Neural cell (in vitro differentiated cells): ENCODE measurements around the gene SPEM1. TPM values are rescaled to one million over a fixed set of nuclear protein-coding genes. Genes with fewer than 3 reads are reported as not detected.

ENCODE experiments used
- H2AFZ ChIP-seq: fragments of 200-600, 300-800 bp; sonication (generic), shearing (Covaris generic); 2 replicates; pipeline ENCODE4 v1.6.0; 2014; ENCODE audit warnings: low read depth, mild to moderate bottlenecking, antibody characterized with exemption, low read length, moderate library complexity
- H3F3A ChIP-seq: fragments of 200-600 bp; shearing (Covaris generic); 2 replicates; pipeline ENCODE4 v1.6.1; 2016; ENCODE audit warnings: mild to moderate bottlenecking, moderate library complexity, mixed read lengths, antibody characterized with exemption, low read length; ENCODE audit not compliant: insufficient read depth, poor library complexity, severe bottlenecking
- H3K27ac ChIP-seq: fragments of 200-600, 300-800 bp; sonication (generic), shearing (Covaris generic); 2 replicates; pipeline ENCODE4 v1.5.1; 2014; ENCODE audit warnings: mild to moderate bottlenecking, low read length, moderate library complexity
- H3K27me3 ChIP-seq: fragments of 300-800, 200-600 bp; sonication (generic), shearing (Covaris generic); 2 replicates; pipeline ENCODE4 v1.6.0; 2014; ENCODE audit warnings: mild to moderate bottlenecking, low read depth, low read length, moderate library complexity; ENCODE audit not compliant: insufficient read depth
- H3K36me3 ChIP-seq: fragments of 300-800, 200-600 bp; sonication (generic), shearing (Covaris generic); 2 replicates; pipeline ENCODE4 v1.5.1; 2014; ENCODE audit warnings: mild to moderate bottlenecking, antibody characterized with exemption, low read length, moderate library complexity; ENCODE audit not compliant: insufficient read depth
- H3K4me2 ChIP-seq: fragments of 300-800, 200-600 bp; sonication (generic), shearing (Covaris generic); 2 replicates; pipeline ENCODE4 v1.6.0; 2014; ENCODE audit warnings: mild to moderate bottlenecking, low read length
- H3K4me3 ChIP-seq: fragments of 300-800, 200-600 bp; sonication (generic), shearing (Covaris generic); 2 replicates; pipeline ENCODE4 v1.5.1; 2014; ENCODE audit warnings: mild to moderate bottlenecking, low read length, moderate library complexity
- H3K79me2 ChIP-seq: fragments of 200-600 bp; shearing (Covaris generic); replicated peaks from 2 replicates; pipeline ENCODE4 v1.6.0; 2014; ENCODE audit warnings: mild to moderate bottlenecking, low read length, moderate library complexity; ENCODE audit not compliant: insufficient read depth
- H3K9ac ChIP-seq: fragments of 300-800, 200-600 bp; sonication (generic), shearing (Covaris generic); 2 replicates; pipeline ENCODE4 v1.6.1; 2016; ENCODE audit warnings: mild to moderate bottlenecking, low read length, mixed read lengths
- H3K9me2 ChIP-seq: fragments of 200-600 bp; shearing (Covaris generic); 2 replicates; pipeline ENCODE4 v1.6.1; 2016; ENCODE audit warnings: mild to moderate bottlenecking, low read length, mixed read lengths; ENCODE audit not compliant: insufficient read depth
- H3K9me3 ChIP-seq: fragments of 200-600, 300-800 bp; sonication (generic), shearing (Covaris generic); 2 replicates; pipeline ENCODE4 v1.6.1; 2016; ENCODE audit warnings: mild to moderate bottlenecking, mixed run types, low read length, moderate library complexity, mixed read lengths
- H4K20me1 ChIP-seq: fragments of 200-600 bp; shearing (Covaris generic); 2 replicates; pipeline ENCODE4 v1.6.1; 2016; ENCODE audit warnings: mild to moderate bottlenecking, mixed run types; ENCODE audit not compliant: insufficient read depth
- EP300 ChIP-seq: fragments of 450-650 bp; conservative IDR thresholded peaks from 2 replicates; pipeline ENCODE4 v1.6.1; 2014; ENCODE audit warnings: antibody characterized with exemption, mild to moderate bottlenecking, moderate library complexity; ENCODE audit not compliant: poor library complexity, severe bottlenecking
- EZH2 ChIP-seq: fragments of 200-600, 300-800 bp; shearing (Covaris generic), sonication (generic); IDR thresholded peaks from 2 replicates; pipeline ENCODE4 v1.6.1; 2014; ENCODE audit warnings: antibody characterized with exemption, low read length, borderline replicate concordance, mild to moderate bottlenecking; ENCODE audit not compliant: insufficient read depth, poor library complexity, severe bottlenecking
- MXI1 ChIP-seq: fragments of 450-650 bp; conservative IDR thresholded peaks from 2 replicates; pipeline ENCODE4 v1.6.1; 2014; ENCODE audit warnings: antibody characterized with exemption, mild to moderate bottlenecking; ENCODE audit not compliant: poor library complexity, severe bottlenecking
- POLR2AphosphoS5 ChIP-seq: IDR thresholded peaks from 2 replicates; pipeline ENCODE4 v1.6.1; 2012
- RAD21 ChIP-seq: fragments of 450-650 bp; conservative IDR thresholded peaks from 2 replicates; pipeline ENCODE4 v1.6.1; 2014; ENCODE audit warnings: antibody characterized with exemption, mild to moderate bottlenecking, moderate library complexity
- SMC3 ChIP-seq: fragments of 450-650 bp; conservative IDR thresholded peaks from 2 replicates; pipeline ENCODE4 v1.6.1; 2014; ENCODE audit warnings: antibody characterized with exemption, mild to moderate bottlenecking, moderate library complexity; ENCODE audit not compliant: poor library complexity
- TAF1 ChIP-seq: IDR thresholded peaks from 2 replicates; pipeline ENCODE4 v1.6.1; 2012; ENCODE audit warnings: low read depth
- polyA plus RNA-seq: library from polyadenylated mRNA; depleted of rRNA; stranded (reverse); fragments of >200 nt; gene quantifications from 2 replicates; pipeline ENCODE4 v1.2.3, GENCODE V29; 2014
- TF ChIP-seq, protein P1 (sequence below): IDR thresholded peaks from 2 replicates; pipeline ENCODE4 v1.6.1; 2012; ENCODE audit warnings: borderline replicate concordance
- TF ChIP-seq, protein P2 (sequence below): fragments of 450-650 bp; IDR thresholded peaks from 2 replicates; pipeline ENCODE4 v1.5.1; 2014; ENCODE audit warnings: antibody characterized with exemption, mild to moderate bottlenecking, moderate library complexity; ENCODE audit not compliant: poor library complexity, severe bottlenecking

The SPEM1 gene
- polyA plus RNA-seq, 1 donor from 2014 or later, result not detected

DNA sequence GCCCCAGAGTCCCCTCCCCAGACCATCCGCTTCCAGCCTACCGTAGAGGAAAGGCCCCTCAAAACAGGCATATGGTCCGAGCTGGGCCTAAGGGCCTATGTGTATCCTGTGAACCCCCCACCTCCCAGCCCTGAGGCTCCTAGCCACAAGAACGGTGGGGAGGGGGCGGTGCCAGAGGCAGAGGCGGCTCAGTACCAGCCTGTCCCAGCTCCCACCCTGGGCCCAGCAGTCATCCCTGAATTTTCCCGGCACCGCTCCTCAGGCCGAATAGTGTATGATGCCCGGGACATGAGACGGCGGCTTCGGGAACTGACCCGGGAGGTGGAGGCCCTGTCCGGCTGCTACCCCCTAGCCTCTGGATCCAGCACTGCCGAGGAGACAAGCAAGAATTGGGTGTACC is 1.1 kb downstream of the SPEM1 start:
- Histone ChIP-seq H3K36me3 (no peaks in the 10 kb centered on the region), H3K27ac (no peak overlapping the region), H3K27me3 (no peaks in the 10 kb centered on the region), H3K9me2 (no peaks in the 10 kb centered on the region), H4K20me1 (peaks cover 3% of the 10 kb centered on the region), H3K9me3 (no peaks in the 10 kb centered on the region), H3K79me2 (no peaks in the 10 kb centered on the region), H3K4me2 (no peak overlapping the region), H3K9ac (no peak overlapping the region), H3K4me3 (no peak overlapping the region), H3F3A (no peaks in the 10 kb centered on the region), H2AFZ (no peak overlapping the region)
- TF ChIP-seq, protein P1, sequence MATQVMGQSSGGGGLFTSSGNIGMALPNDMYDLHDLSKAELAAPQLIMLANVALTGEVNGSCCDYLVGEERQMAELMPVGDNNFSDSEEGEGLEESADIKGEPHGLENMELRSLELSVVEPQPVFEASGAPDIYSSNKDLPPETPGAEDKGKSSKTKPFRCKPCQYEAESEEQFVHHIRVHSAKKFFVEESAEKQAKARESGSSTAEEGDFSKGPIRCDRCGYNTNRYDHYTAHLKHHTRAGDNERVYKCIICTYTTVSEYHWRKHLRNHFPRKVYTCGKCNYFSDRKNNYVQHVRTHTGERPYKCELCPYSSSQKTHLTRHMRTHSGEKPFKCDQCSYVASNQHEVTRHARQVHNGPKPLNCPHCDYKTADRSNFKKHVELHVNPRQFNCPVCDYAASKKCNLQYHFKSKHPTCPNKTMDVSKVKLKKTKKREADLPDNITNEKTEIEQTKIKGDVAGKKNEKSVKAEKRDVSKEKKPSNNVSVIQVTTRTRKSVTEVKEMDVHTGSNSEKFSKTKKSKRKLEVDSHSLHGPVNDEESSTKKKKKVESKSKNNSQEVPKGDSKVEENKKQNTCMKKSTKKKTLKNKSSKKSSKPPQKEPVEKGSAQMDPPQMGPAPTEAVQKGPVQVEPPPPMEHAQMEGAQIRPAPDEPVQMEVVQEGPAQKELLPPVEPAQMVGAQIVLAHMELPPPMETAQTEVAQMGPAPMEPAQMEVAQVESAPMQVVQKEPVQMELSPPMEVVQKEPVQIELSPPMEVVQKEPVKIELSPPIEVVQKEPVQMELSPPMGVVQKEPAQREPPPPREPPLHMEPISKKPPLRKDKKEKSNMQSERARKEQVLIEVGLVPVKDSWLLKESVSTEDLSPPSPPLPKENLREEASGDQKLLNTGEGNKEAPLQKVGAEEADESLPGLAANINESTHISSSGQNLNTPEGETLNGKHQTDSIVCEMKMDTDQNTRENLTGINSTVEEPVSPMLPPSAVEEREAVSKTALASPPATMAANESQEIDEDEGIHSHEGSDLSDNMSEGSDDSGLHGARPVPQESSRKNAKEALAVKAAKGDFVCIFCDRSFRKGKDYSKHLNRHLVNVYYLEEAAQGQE, result no peak
- TF ChIP-seq MXI1, result no peak
- TF ChIP-seq, protein P2, sequence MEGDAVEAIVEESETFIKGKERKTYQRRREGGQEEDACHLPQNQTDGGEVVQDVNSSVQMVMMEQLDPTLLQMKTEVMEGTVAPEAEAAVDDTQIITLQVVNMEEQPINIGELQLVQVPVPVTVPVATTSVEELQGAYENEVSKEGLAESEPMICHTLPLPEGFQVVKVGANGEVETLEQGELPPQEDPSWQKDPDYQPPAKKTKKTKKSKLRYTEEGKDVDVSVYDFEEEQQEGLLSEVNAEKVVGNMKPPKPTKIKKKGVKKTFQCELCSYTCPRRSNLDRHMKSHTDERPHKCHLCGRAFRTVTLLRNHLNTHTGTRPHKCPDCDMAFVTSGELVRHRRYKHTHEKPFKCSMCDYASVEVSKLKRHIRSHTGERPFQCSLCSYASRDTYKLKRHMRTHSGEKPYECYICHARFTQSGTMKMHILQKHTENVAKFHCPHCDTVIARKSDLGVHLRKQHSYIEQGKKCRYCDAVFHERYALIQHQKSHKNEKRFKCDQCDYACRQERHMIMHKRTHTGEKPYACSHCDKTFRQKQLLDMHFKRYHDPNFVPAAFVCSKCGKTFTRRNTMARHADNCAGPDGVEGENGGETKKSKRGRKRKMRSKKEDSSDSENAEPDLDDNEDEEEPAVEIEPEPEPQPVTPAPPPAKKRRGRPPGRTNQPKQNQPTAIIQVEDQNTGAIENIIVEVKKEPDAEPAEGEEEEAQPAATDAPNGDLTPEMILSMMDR, result no peak
- TF ChIP-seq EZH2, result no peak
- TF ChIP-seq RAD21, result no peak
- TF ChIP-seq SMC3, result no peak
- no peak for TF ChIP-seq POLR2AphosphoS5
- no peak for TF ChIP-seq TAF1
- no peak for TF ChIP-seq EP300

DNA sequence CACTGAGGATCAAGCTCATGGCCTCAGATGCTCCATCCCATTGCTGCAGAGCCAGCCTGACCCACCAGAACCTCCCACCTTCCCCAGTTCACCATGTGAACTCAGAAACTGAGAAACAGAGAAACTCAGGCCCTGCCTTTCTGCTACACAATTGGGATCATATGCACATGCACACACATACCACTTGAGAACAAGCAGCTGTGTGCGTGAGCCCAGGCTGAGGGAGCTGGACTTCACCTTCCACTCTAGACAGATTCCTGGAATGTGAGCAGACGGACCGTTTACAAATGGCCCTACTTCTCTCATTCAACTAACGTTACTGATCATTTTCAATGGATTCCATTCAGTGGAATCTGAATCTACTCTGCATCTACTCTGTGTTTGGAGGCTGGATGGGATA is 3.6 kb downstream of the SPEM1 start:
- no peak overlapping the region for H3K4me2 ChIP-seq
- H3K27ac ChIP-seq, result no peak overlapping the region
- H3K36me3 ChIP-seq, result no peaks in the 10 kb centered on the region
- H3K9me2 ChIP-seq, result no peaks in the 10 kb centered on the region
- no peaks in the 10 kb centered on the region for H4K20me1 ChIP-seq
- TF ChIP-seq TAF1 (no peak), MXI1 (no peak), EZH2 (no peak), SMC3 (no peak), EP300 (no peak), POLR2AphosphoS5 (no peak), RAD21 (no peak)
- TF ChIP-seq, protein P2, result no peak
- TF ChIP-seq, protein P1, result no peak
- H3K9ac ChIP-seq, result no peak overlapping the region
- no peaks in the 10 kb centered on the region for H3K27me3 ChIP-seq
- H3K9me3 ChIP-seq, result no peaks in the 10 kb centered on the region
- H3K4me3 ChIP-seq, result no peak overlapping the region
- no peaks in the 10 kb centered on the region for H3F3A ChIP-seq
- H3K79me2 ChIP-seq, result no peaks in the 10 kb centered on the region
- no peak overlapping the region for H2AFZ ChIP-seq
